Activated CD8-positive, alpha-beta T cell treated with anti-CD3 and anti-CD28 coated beads for 36 hours (primary cell): ENCODE data around the gene NFATC2IP. TPM values are rescaled to one million over a fixed set of nuclear protein-coding genes. Genes with fewer than 3 reads are reported as not detected.
"Not testable (repeated sequence)": the region's sequence is repeated elsewhere in the genome, so short reads cannot be mapped to it uniquely, and the experiment has no call there.

Experiments used
- ATAC-seq: fragments of 200-7000 bp; cut with Tn5 transposase; one replicate; pipeline ENCODE4 v1.10.0; 2021; ENCODE audit warnings: mild to moderate bottlenecking, moderate library complexity
- CTCF ChIA-PET: fragments of 350-600 bp; sonication (Branson Sonifier 250); formaldehyde crosslinking; loops from one replicate; lab custom pipeline; 2021; ENCODE audit warnings: antibody characterized with exemption; lab: Charles Lee
- POLR2A ChIA-PET: fragments of 350-600 bp; sonication (Branson Sonifier 250); formaldehyde crosslinking; loops from one replicate; lab custom pipeline; 2021; ENCODE audit warnings: antibody characterized with exemption; lab: Charles Lee
- DNase-seq: peaks from one replicate; pipeline ENCODE4 v3.0.0-alpha.2; 2020
- H3K27ac Mint-ChIP-seq: one replicate; pipeline ENCODE4 v1.8.0; 2021; ENCODE audit warnings: mild to moderate bottlenecking, mixed read lengths
- H3K27me3 Mint-ChIP-seq: one replicate; pipeline ENCODE4 v1.8.0; 2021; ENCODE audit warnings: mixed read lengths
- H3K36me3 Mint-ChIP-seq: one replicate; pipeline ENCODE4 v1.8.0; 2021; ENCODE audit warnings: low read depth, mixed read lengths
- H3K4me1 Mint-ChIP-seq: one replicate; pipeline ENCODE4 v1.8.0; 2021; ENCODE audit warnings: low read depth, mixed read lengths
- H3K4me3 Mint-ChIP-seq: one replicate; pipeline ENCODE4 v1.8.0; 2021; ENCODE audit warnings: mild to moderate bottlenecking, moderate library complexity, mixed read lengths
- H3K9me3 Mint-ChIP-seq: one replicate; pipeline ENCODE4 v1.8.0; 2021; ENCODE audit warnings: mixed read lengths
- intact Hi-C: fragments of 100-400 bp; cut with micrococcal nuclease; formaldehyde crosslinking; loops from one replicate; pipeline ENCODE4 v1.10.0; 2022
- total RNA-seq, 2 experiments: library from RNA; stranded (reverse); gene quantifications; one replicate each; pipeline ENCODE4 v1.2.3, GENCODE V29; 2021
- TF ChIP-seq, protein P1 (sequence below): fragments of 200-600 bp; IDR thresholded peaks from one replicate; pipeline ENCODE4 v1.8.0; 2022; ENCODE audit warnings: antibody characterized with exemption, mild to moderate bottlenecking

NFATC2IP gene
- total RNA-seq, 2 experiments from 2014 or later: 63.8 to 71.8 TPM

GRCh38 chr16:28958216-28958615 lies 7.5 kb downstream of the NFATC2IP start:
- Mint-ChIP-seq H3K27ac (no peak overlapping the region), H3K9me3 (no peaks in the 10 kb centered on the region), H3K27me3 (no peaks in the 10 kb centered on the region), H3K36me3 (peaks cover 54% of the 10 kb centered on the region), H3K4me1 (peaks cover 10% of the 10 kb centered on the region), H3K4me3 (no peak overlapping the region)
- ATAC-seq (no peak), DNase-seq (no peak)
- intact Hi-C loops: no loop called here
- ChIA-PET POLR2A (interaction anchor here (0.7 to 1.2 kb wide), 2 partner anchors 15 to 56 kb away, joined by 4 to 5 read pairs; no protein-coding TSS in a partner anchor), CTCF (interaction anchor here (1.0 to 1.2 kb wide), 2 partner anchors 13 to 15 kb away, joined by 5 to 6 read pairs; no protein-coding TSS in a partner anchor)
- TF ChIP-seq, protein P1, sequence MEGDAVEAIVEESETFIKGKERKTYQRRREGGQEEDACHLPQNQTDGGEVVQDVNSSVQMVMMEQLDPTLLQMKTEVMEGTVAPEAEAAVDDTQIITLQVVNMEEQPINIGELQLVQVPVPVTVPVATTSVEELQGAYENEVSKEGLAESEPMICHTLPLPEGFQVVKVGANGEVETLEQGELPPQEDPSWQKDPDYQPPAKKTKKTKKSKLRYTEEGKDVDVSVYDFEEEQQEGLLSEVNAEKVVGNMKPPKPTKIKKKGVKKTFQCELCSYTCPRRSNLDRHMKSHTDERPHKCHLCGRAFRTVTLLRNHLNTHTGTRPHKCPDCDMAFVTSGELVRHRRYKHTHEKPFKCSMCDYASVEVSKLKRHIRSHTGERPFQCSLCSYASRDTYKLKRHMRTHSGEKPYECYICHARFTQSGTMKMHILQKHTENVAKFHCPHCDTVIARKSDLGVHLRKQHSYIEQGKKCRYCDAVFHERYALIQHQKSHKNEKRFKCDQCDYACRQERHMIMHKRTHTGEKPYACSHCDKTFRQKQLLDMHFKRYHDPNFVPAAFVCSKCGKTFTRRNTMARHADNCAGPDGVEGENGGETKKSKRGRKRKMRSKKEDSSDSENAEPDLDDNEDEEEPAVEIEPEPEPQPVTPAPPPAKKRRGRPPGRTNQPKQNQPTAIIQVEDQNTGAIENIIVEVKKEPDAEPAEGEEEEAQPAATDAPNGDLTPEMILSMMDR: no peak

GRCh38 chr16:28958836-28959235 lies 8.1 kb downstream of the NFATC2IP start:
- TF ChIP-seq, protein P1: no peak
- POLR2A ChIA-PET: interaction anchor here (0.6 to 1.2 kb wide), 3 partner anchors 9 to 56 kb away, joined by 3 to 5 read pairs (median 4); no protein-coding TSS in a partner anchor
- CTCF ChIA-PET: interaction anchor here (1.0 to 1.2 kb wide), 2 partner anchors 13 to 14 kb away, joined by 5 to 6 read pairs; no protein-coding TSS in a partner anchor
- H3K4me1 Mint-ChIP-seq: peaks cover 5% of the 10 kb centered on the region
- no peak overlapping the region for H3K4me3 Mint-ChIP-seq
- peaks cover 54% of the 10 kb centered on the region for H3K36me3 Mint-ChIP-seq
- H3K27ac Mint-ChIP-seq: no peak overlapping the region
- H3K9me3 Mint-ChIP-seq: no peaks in the 10 kb centered on the region
- no peak for DNase-seq
- no peak for ATAC-seq
- H3K27me3 Mint-ChIP-seq: no peaks in the 10 kb centered on the region
- intact Hi-C loops: no loop called here

- peaks cover 36% of the 10 kb centered on the region for H3K36me3 Mint-ChIP-seq
- no peak overlapping the region for H3K4me3 Mint-ChIP-seq
- no peak overlapping the region for H3K27ac Mint-ChIP-seq
- H3K27me3 Mint-ChIP-seq: no peaks in the 10 kb centered on the region
- no peaks in the 10 kb centered on the region for H3K4me1 Mint-ChIP-seq
- TF ChIP-seq, protein P1: no peak
- POLR2A ChIA-PET: interaction anchor here (1.0 kb wide), 1 partner anchor 10 kb away, joined by 4 read pairs; no protein-coding TSS in a partner anchor
- intact Hi-C loops: no loop called here
- CTCF ChIA-PET: interaction anchor here (1.4 kb wide), 1 partner anchor 19 kb away, joined by 4 read pairs; no protein-coding TSS in a partner anchor
- DNase-seq: no peak
- no peaks in the 10 kb centered on the region for H3K9me3 Mint-ChIP-seq
- ATAC-seq: no peak
Measured at GRCh38 chr16:28964072-28964471, 13.3 kb downstream of the NFATC2IP start.

GRCh38 chr16:28964496-28964895 lies 13.8 kb downstream of the NFATC2IP start:
- TF ChIP-seq, protein P1: no peak
- POLR2A ChIA-PET: interaction anchor here (1.0 kb wide), 1 partner anchor 9 kb away, joined by 4 read pairs; no protein-coding TSS in a partner anchor
- H3K9me3 Mint-ChIP-seq: no peaks in the 10 kb centered on the region
- no peaks in the 10 kb centered on the region for H3K27me3 Mint-ChIP-seq
- no peak overlapping the region for H3K27ac Mint-ChIP-seq
- H3K36me3 Mint-ChIP-seq: peaks cover 34% of the 10 kb centered on the region
- intact Hi-C loops: no loop called here
- CTCF ChIA-PET: interaction anchor here (1.4 kb wide), 1 partner anchor 19 kb away, joined by 4 read pairs; no protein-coding TSS in a partner anchor
- no peak overlapping the region for H3K4me3 Mint-ChIP-seq
- H3K4me1 Mint-ChIP-seq: no peaks in the 10 kb centered on the region
- no peak for ATAC-seq
- DNase-seq: no peak

DNA sequence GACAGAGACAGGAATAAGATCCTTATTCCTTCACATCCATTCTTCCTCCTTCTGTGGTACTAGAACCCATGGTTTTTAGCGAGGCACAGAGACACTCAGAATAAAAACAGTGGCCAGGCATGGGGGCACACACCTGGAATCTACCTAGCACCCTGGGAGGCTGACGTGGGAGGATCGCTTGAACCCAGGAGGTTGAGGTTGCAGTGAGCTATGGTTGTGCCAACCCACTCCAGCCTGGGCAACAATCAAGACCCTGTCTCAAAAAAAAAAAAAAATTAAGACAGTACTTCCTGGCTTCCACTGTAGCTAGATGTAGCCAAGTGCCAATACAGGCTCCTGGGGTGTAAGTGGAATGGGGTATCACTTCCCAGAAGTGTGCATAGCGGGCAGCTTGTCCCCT lies 16.4 kb downstream of the NFATC2IP start:
- H3K36me3 Mint-ChIP-seq: peaks cover 18% of the 10 kb centered on the region

DNA sequence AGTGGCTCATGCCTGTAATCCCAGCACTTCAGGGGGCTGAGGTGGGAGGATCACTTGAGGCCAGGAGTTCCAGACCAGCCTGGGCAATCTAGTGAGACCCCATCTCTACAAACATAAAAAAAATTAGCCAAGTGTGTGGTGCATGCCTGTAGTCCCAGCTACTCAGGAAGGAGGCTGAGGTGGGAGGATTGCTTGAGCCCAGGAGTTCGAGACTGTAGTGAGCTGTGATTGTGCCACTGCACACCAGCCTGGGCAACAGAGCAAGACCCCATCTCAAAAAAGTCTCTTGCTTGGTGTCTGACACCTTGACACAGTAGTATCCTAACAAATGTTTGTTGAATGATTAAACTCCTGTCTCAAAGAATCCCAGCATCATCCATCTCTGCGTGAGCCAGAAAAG lies 19.0 kb downstream of the NFATC2IP start:
- POLR2A ChIA-PET, H3K4me3 Mint-ChIP-seq, H3K4me1 Mint-ChIP-seq, intact Hi-C loops, H3K27me3 Mint-ChIP-seq, H3K36me3 Mint-ChIP-seq, H3K9me3 Mint-ChIP-seq, H3K27ac Mint-ChIP-seq, ATAC-seq, DNase-seq: not testable (repeated sequence)
- CTCF ChIA-PET: interaction anchor here (0.6 kb wide), 1 partner anchor 1087 kb away, joined by 3 read pairs; no protein-coding TSS in a partner anchor

More for the DNA sequence above, 16.4 kb downstream of the NFATC2IP start:
- intact Hi-C loops: no loop called here
- Mint-ChIP-seq H3K9me3 (no peaks in the 10 kb centered on the region), H3K27ac (no peak overlapping the region), H3K27me3 (no peaks in the 10 kb centered on the region), H3K4me3 (no peak overlapping the region), H3K4me1 (no peaks in the 10 kb centered on the region)
- DNase-seq (no peak), ATAC-seq (no peak)
- CTCF ChIA-PET: no interaction called here
- TF ChIP-seq, protein P1: no peak
- POLR2A ChIA-PET: interaction anchor here (1.1 kb wide), 1 partner anchor 17 kb away, joined by 3 read pairs; the partner anchor contains the start of gene NFATC2IP
